Measurements from ENCODE around the gene ADCK1.

DNA sequence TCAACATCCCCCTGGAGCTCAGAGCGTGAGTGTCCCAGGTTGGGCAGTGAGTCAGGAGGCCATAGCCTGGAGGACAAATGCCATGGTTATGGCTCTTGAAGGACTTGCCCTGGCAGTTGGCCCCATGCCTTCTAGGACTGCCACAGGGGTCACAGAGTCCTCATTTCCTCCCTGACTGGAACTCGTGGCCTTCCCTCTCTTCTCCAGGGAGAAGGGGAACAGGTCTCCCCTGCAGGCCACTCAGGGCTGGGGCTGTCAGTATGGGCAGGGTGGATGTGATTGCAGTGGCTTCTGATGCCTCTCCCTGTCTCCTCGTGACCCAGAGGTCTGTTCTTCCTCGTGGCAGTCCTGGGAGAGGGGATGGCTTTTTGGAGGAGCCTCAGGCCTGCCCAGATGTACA lies 70.7 kb downstream of the ADCK1 start:
- no peak for TF ChIP-seq TAF1 (IDR thresholded peaks at IDR 0.05; ENCODE audit: borderline replicate concordance, low read depth, low read length)
- no peak for TF ChIP-seq POLR2A (IDR thresholded peaks at IDR 0.05; ENCODE audit: low read depth, low read length)

Measured in GM12892 (cell line).